Astrocyte of the spinal cord (primary cell): Measurements from ENCODE around the gene ASF1B.

Source experiments
- DNase-seq: peaks from one replicate; pipeline ENCODE4 v3.0.0; 2011; ENCODE audit warnings: low read depth, low spot score
- H3K4me3 ChIP-seq: 2 replicates; pipeline ENCODE4 v1.5.1; 2011; ENCODE audit warnings: low read depth, mild to moderate bottlenecking, low read length, moderate library complexity
- in situ Hi-C: cut with HindIII; loops from 2 replicates; pipeline ENCODE4 v1.10.0; 2017; ENCODE audit warnings: low sequenced_read_pairs
- TF ChIP-seq, protein P1 (sequence below): IDR thresholded peaks from 2 replicates; pipeline ENCODE4 v1.5.1; 2012; ENCODE audit warnings: low read depth, mild to moderate bottlenecking, low read length, inconsistent platforms

Gene ASF1B

DNA sequence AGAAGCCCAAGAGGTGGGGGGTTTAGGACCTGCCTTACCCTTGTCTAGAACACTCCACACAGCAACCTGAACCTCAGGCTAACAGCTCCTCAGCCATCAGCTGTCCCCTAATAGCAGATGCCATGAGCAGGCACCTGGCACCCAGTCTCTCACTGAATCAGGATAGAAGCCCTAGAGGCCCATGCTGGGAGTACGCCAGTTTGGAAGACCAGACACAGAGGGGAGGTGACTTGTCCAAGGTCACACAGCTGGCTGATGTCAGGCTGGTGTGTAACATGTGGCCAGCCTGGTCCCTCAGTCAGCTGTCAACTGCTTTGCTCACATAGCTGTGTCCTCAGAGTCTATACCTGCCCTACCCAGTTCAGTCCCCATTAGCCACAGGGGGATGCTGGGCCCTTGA is 33.1 kb downstream of the ASF1B start:
- DNase-seq = no peak
- no peak overlapping the region for H3K4me3 ChIP-seq
- TF ChIP-seq, protein P1, sequence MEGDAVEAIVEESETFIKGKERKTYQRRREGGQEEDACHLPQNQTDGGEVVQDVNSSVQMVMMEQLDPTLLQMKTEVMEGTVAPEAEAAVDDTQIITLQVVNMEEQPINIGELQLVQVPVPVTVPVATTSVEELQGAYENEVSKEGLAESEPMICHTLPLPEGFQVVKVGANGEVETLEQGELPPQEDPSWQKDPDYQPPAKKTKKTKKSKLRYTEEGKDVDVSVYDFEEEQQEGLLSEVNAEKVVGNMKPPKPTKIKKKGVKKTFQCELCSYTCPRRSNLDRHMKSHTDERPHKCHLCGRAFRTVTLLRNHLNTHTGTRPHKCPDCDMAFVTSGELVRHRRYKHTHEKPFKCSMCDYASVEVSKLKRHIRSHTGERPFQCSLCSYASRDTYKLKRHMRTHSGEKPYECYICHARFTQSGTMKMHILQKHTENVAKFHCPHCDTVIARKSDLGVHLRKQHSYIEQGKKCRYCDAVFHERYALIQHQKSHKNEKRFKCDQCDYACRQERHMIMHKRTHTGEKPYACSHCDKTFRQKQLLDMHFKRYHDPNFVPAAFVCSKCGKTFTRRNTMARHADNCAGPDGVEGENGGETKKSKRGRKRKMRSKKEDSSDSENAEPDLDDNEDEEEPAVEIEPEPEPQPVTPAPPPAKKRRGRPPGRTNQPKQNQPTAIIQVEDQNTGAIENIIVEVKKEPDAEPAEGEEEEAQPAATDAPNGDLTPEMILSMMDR = no peak
- in situ Hi-C loops = no loop called here

DNA sequence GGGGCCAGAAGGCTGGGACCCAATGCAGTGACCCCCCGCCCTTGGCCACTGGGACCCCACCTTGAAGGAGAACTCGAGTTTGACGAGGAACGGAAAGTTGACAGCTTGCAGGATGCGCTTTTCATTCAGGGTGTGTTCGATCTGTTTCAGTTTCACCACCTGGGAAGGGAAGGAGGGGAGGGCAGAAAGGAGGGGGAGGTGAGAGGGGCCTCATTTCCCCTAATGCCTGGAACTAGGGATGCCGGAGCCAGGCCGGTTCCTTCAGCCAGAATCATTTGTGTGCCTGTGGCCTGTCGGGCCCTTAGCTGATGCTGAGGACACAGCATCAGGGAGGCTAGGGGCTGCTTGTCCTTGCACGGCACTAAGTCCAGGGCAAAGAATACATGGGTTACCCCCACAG is 33.6 kb downstream of the ASF1B start:
- H3K4me3 ChIP-seq = no peak overlapping the region
- DNase-seq = no peak
- TF ChIP-seq, protein P1 = no peak
- in situ Hi-C loops = no loop called here

DNA sequence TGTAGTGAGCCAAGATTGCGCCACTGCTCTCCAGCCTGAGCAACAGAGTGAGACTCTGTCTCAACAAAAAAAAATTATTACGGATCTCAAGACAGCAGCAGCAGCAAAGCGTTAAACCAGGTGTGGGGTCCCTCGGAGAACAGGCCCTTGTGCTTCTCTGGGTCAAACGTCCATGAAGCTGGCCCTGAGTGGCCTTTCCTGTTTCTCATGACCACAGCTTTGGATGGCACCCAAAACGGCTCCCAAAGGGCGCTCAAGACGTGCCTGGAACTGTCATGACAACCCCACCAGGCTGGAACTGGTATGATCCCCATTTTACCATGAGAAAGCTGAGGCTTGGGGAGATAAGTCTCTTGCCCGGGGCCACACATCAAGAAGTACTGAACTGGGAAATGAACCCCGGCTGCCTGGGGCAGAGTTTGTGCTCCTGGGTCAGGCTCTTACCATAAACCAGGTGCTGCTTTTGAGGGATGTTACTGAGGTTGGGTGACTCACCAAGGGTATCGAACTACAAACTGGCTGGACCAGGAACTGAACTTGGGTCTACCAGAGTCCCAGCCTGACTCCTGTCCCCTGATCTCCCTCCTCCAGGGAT is 34.2 kb downstream of the ASF1B start:
- DNase-seq = no peak
- TF ChIP-seq, protein P1 = no peak
- H3K4me3 ChIP-seq = no peak overlapping the region
- in situ Hi-C loops = no loop called here

DNA sequence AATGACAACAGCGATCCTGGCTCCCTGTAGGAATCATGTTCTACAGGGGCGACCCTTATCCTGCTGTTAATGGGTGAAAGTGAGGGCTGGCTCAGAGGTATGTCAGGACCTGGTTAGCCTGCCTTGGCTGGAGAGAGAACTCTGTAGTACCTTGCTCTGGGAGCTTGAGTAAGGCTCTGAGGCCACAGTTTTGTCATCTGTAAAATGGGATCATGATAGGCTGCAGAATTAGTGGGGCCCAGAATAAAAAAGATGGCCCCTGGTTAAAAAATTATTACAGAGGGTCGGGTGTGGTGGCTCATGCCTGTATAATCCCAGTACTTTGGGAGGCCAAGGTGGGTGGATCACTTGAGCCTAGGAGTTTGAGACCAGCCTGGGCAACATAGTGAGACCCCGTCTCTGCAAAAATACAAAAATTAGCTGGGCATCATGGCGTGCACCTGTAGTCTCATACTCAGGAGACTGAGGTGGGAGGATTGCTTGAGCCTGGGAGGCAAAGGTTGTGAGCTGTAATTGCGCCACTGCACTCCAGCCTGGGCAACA is 35.3 kb downstream of the ASF1B start:
- in situ Hi-C loops = no loop called here
- TF ChIP-seq, protein P1 = no peak
- H3K4me3 ChIP-seq = no peak overlapping the region
- no peak for DNase-seq

DNA sequence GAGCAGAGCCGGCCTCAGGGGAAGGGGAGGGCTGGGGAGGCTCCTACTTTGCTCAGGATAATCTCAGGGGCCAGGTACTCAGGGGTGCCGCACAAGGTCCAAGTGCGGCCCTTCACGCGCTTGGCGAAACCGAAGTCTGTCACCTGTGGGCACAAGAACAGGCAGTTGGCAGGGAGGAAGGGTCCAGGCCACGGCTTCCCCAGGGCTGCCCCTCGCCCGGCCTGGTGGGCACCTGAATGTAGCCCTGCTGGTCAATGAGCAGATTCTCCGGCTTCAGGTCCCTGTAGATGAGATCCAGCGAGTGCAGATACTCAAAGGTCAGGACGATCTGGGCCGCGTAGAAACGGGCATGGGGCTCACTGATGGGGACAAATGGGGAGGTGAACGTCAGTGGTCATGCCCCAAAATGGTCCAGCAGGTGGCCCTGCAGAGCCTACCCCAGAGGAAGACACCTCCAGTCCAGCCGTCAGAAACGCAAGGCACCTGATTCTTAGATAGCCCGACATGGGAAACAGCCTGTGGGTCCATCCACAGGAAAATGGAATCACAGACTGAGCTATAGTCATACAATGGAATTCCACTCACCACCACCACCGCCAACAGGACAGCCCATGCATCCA is 38.7 kb downstream of the ASF1B start:
- TF ChIP-seq, protein P1 = peak; percentile 19
- no peak overlapping the region for H3K4me3 ChIP-seq
- in situ Hi-C loops = loop anchor here (25.0 kb wide), 1 partner anchor 210 kb away; the partner anchor contains the start of gene NANOS3
- no peak for DNase-seq

DNA sequence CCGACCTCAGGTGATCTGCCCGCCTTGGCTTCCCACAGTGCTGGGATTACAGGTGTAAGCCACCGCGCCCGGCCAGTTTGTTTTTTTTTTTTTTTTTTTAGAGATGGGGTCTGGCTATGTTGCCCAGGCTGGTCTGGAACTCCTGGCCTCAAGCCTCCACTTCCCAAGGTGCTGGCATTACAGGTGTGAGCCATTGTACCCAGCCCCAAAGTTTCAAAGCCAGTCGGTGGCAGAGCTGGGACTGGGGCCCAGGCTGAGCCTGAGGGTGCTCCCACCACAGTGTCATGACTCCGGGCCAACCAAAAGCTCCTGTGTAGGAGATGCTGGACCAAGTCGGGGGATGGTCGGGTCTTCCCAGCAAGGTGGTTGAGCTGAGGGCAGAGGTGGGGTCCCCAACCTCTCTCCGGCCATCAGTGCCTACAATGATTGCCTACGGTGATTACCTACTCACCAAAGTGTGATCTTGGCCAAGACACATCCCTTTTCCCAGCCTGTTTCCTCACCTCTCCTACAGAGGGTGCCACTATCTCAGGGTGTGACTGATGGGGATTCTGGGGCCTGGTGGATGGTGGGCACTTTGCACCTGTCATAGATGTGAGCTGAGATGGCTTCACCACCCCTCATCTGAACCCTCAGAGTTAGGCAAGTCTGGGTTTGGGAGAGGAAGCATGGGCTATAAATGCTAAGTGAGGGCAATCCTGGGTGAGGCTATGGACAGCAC is 40.0 kb downstream of the ASF1B start:
- in situ Hi-C loops = loop anchor here (25.0 kb wide), 1 partner anchor 209 kb away; the partner anchor contains the start of gene NANOS3
- no peak overlapping the region for H3K4me3 ChIP-seq
- TF ChIP-seq, protein P1 = peak; percentile 19
- no peak for DNase-seq
